ENCODE data around the gene PLA2G4C. TPM values are rescaled to one million over a fixed set of nuclear protein-coding genes. Genes with fewer than 3 reads are reported as not detected.

Gene PLA2G4C
- polyA plus RNA-seq, 2 of the 4 experiments (the other 2 are of a cell fraction), result 1.4 to 2.1 TPM

DNA sequence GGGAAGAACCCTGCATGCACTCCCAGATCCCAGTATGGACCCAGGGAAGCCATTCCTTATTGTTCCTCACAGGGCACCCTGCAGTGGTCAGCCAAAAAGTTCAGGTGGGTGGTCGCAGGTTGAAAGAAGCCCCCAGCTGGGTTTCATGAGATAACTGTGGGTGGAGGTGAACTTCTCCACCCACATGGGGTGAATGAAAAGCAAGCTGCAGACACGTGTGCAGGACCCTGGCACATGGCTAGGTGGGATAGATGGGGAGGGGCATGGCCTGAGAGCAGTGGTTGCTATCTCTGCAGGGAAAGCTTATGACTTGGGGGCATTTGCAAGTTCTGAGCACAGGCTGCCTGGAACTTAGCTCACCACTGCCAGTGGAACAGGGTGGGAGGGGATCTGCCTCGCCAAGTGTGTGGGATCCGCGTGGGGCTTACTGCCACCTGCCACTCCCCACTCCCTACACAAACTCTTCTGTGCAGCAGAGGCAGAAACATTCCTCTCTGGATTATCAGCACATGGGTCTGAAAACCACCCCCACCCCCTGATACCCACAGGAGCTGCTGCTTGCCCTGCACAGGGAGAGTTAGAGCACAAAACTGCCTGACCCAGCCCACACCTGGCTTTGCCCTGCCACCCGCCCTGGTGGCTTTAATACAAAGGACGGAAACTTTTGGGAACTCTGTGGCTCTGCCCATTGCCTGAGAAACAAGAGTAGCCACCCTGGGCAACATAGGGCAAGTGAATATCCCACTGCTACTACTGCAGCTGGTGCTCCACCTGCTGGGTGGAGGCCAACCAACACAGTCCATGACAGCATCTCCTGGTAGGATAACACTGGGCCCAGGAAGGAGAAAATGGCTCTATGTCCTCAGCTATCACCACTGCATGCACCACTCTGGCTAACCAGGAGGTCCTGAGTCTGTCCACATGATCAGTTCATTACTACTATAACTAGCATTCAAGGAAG is 24.4 kb downstream of the PLA2G4C start:
- ATAC-seq (peak; percentile 58 to 75; a peak in 5 of 6 replicates), DNase-seq (ENCODE audit: low read depth in 1 of 2, low spot score in 1 of 2) (no peak), FAIRE-seq (no peak)
- ChIA-PET POLR2A (interaction anchor here (1.8 kb wide), 1 partner anchor 24 kb away, joined by 5 read pairs; the partner anchor contains the start of gene PLA2G4C), CTCF (interaction anchor here (0.9 to 2.9 kb wide), 5 partner anchors 15 to 223 kb away, joined by 3 to 10 read pairs (median 4); no protein-coding TSS in a partner anchor)
- Histone ChIP-seq H3K9me3 (peaks cover 30% of the 10 kb centered on the region), H3K4me2 (no peak overlapping the region), H3K4me3 (no peak overlapping the region), H3K4me1 (no peaks in the 10 kb centered on the region), H3K27ac (no peak overlapping the region)
- no peak for TF ChIP-seq CHD4 (IDR thresholded peaks at IDR 0.05; ENCODE audit: borderline replicate concordance)
- TF ChIP-seq EHMT2 (IDR thresholded peaks at IDR 0.05; ENCODE audit: low read depth), result no peak
- TF ChIP-seq KDM5A (IDR thresholded peaks at IDR 0.05), result no peak
- TF ChIP-seq, protein P1, sequence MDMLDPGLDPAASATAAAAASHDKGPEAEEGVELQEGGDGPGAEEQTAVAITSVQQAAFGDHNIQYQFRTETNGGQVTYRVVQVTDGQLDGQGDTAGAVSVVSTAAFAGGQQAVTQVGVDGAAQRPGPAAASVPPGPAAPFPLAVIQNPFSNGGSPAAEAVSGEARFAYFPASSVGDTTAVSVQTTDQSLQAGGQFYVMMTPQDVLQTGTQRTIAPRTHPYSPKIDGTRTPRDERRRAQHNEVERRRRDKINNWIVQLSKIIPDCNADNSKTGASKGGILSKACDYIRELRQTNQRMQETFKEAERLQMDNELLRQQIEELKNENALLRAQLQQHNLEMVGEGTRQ (IDR thresholded peaks at IDR 0.05), result no peak
- TF ChIP-seq, protein P2, sequence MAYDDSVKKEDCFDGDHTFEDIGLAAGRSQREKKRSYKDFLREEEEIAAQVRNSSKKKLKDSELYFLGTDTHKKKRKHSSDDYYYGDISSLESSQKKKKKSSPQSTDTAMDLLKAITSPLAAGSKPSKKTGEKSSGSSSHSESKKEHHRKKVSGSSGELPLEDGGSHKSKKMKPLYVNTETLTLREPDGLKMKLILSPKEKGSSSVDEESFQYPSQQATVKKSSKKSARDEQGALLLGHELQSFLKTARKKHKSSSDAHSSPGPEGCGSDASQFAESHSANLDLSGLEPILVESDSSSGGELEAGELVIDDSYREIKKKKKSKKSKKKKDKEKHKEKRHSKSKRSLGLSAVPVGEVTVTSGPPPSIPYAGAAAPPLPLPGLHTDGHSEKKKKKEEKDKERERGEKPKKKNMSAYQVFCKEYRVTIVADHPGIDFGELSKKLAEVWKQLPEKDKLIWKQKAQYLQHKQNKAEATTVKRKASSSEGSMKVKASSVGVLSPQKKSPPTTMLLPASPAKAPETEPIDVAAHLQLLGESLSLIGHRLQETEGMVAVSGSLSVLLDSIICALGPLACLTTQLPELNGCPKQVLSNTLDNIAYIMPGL (CRISPR knock-in tag; IDR thresholded peaks at IDR 0.05; ENCODE audit: borderline replicate concordance), result no peak
- no peak for TF ChIP-seq ZSCAN20 (CRISPR knock-in tag; IDR thresholded peaks at IDR 0.05)
- 46% methylated on average over 7 of the region's 7 CpGs for WGBS (ENCODE audit: missing lambda C conversion rate)

DNA sequence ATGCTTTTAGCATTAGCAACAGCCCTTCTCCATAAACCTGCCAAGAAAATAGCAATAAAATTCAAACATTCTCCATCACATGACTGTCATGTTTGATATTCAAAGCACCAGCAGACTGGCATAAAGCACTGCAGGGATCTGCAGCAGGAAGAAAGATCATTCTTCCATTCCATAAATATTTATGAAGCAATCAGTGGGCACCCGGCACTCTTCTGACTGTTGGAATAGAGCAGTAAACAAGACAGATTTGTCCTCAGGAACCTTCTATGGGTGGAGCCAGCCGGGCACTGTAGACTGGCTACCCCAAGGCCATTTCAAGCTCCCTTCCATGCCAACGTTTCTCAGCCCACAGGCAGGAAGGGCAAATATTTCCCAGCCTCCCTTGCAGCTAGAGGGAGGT is 25.5 kb downstream of the PLA2G4C start:
- DNase-seq (ENCODE audit: low read depth in 1 of 2, low spot score in 1 of 2), result no peak
- H3K4me3 ChIP-seq, result no peak overlapping the region
- no peak for FAIRE-seq
- H3K4me2 ChIP-seq, result no peak overlapping the region
- H3K4me1 ChIP-seq, result no peaks in the 10 kb centered on the region
- TF ChIP-seq FOSL2 (IDR thresholded peaks at IDR 0.05), result no peak
- TF ChIP-seq FOSL2 (CRISPR knock-in tag; IDR thresholded peaks at IDR 0.05), result no peak
- TF ChIP-seq, protein P3, sequence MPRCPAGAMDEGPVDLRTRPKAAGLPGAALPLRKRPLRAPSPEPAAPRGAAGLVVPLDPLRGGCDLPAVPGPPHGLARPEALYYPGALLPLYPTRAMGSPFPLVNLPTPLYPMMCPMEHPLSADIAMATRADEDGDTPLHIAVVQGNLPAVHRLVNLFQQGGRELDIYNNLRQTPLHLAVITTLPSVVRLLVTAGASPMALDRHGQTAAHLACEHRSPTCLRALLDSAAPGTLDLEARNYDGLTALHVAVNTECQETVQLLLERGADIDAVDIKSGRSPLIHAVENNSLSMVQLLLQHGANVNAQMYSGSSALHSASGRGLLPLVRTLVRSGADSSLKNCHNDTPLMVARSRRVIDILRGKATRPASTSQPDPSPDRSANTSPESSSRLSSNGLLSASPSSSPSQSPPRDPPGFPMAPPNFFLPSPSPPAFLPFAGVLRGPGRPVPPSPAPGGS (IDR thresholded peaks at IDR 0.05), result no peak
- TF ChIP-seq CEBPB (IDR thresholded peaks at IDR 0.05), result no peak
- no peak for TF ChIP-seq TFCP2L1 (CRISPR knock-in tag; IDR thresholded peaks at IDR 0.05)
- TF ChIP-seq SMC3 (IDR thresholded peaks at IDR 0.05), result no peak
- TF ChIP-seq, protein P2 (CRISPR knock-in tag; IDR thresholded peaks at IDR 0.05; ENCODE audit: borderline replicate concordance), result no peak
- TF ChIP-seq, protein P4, sequence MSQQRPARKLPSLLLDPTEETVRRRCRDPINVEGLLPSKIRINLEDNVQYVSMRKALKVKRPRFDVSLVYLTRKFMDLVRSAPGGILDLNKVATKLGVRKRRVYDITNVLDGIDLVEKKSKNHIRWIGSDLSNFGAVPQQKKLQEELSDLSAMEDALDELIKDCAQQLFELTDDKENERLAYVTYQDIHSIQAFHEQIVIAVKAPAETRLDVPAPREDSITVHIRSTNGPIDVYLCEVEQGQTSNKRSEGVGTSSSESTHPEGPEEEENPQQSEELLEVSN (IDR thresholded peaks at IDR 0.05; ENCODE audit: borderline replicate concordance, low read depth), result no peak
- WGBS (ENCODE audit: missing lambda C conversion rate), result 41% methylated on average over 3 of the region's 3 CpGs
- peaks cover 19% of the 10 kb centered on the region for H3K9me3 ChIP-seq
- ChIA-PET POLR2A (no interaction called here), CTCF (interaction anchor here (1.4 kb wide), 1 partner anchor 221 kb away, joined by 3 read pairs; no protein-coding TSS in a partner anchor)
- H3K27ac ChIP-seq, result no peak overlapping the region
- no peak for ATAC-seq

Measured in A549 (cell line).